Neuronal stem cell (in vitro differentiated cells): ENCODE results near the gene PSMB7.
"Not testable (repeated sequence)": the region's sequence is repeated elsewhere in the genome, so short reads cannot be mapped to it uniquely, and the experiment has no call there.

Experiments
- DNase-seq: peaks from one replicate; pipeline ENCODE4 v3.0.0-alpha.2; 2013; ENCODE audit warnings: low spot score
- H2AFZ ChIP-seq: one replicate; pipeline ENCODE4 v1.6.1; 2013; ENCODE audit warnings: mild to moderate bottlenecking, low read length, inconsistent platforms
- H2AK5ac ChIP-seq: 2 replicates; pipeline ENCODE4 v1.6.1; 2013; ENCODE audit warnings: low read depth, mild to moderate bottlenecking, inconsistent platforms, low read length, moderate library complexity, mixed read lengths
- H2BK120ac ChIP-seq: 2 replicates; pipeline ENCODE4 v1.6.1; 2013; ENCODE audit warnings: low read depth, mild to moderate bottlenecking, inconsistent platforms, low read length, moderate library complexity, mixed read lengths
- H2BK12ac ChIP-seq: one replicate; pipeline ENCODE4 v1.6.1; 2013; ENCODE audit warnings: low read length, inconsistent platforms
- H2BK15ac ChIP-seq: 2 replicates; pipeline ENCODE4 v1.6.1; 2013; ENCODE audit warnings: mild to moderate bottlenecking, low read length, inconsistent platforms, mixed read lengths
- H2BK5ac ChIP-seq: one replicate; pipeline ENCODE4 v1.6.1; 2013; ENCODE audit warnings: inconsistent platforms, mild to moderate bottlenecking, low read length, moderate library complexity
- H3K14ac ChIP-seq: one replicate; pipeline ENCODE4 v1.6.1; 2013; ENCODE audit warnings: low read length, inconsistent platforms
- H3K18ac ChIP-seq: 2 replicates; pipeline ENCODE4 v1.6.1; 2013; ENCODE audit warnings: low read length, inconsistent platforms
- H3K23ac ChIP-seq: 2 replicates; pipeline ENCODE4 v1.6.1; 2013; ENCODE audit warnings: low read depth, mild to moderate bottlenecking, mixed read lengths, low read length, inconsistent platforms; ENCODE audit not compliant: poor library complexity
- H3K27ac ChIP-seq: replicated peaks from 3 replicates; pipeline ENCODE4 v1.5.1; 2013; ENCODE audit warnings: low read length, inconsistent platforms
- H3K27me3 ChIP-seq, 3 experiments: 2 replicates each; pipeline ENCODE4 v1.6.1; 2013; ENCODE audit warnings: low read length in 3 of 3, mild to moderate bottlenecking in 2 of 3, inconsistent platforms in 1 of 3, low read depth in 1 of 3, mixed read lengths in 1 of 3, moderate library complexity in 1 of 3; ENCODE audit not compliant: control insufficient read depth in 3 of 3, insufficient read depth in 3 of 3
- H3K36me3 ChIP-seq, 2 donors: replicated peaks in 1 of 2; 2 replicates each; pipeline ENCODE4 v1.6.1; 2013; ENCODE audit warnings: low read length in 2 of 2; ENCODE audit not compliant: control insufficient read depth in 2 of 2, insufficient read depth in 2 of 2
- H3K4ac ChIP-seq: 2 replicates; pipeline ENCODE4 v1.6.1; 2013; ENCODE audit warnings: inconsistent platforms, mild to moderate bottlenecking, low read length, moderate library complexity
- H3K4me1 ChIP-seq, 2 donors: 1 replicate in 1 of 2; 2 replicates in 1 of 2; pipeline ENCODE4 v1.6.1; 2013; ENCODE audit warnings: low read length in 2 of 2, low read depth in 1 of 2; ENCODE audit not compliant: control insufficient read depth in 2 of 2, insufficient read depth in 1 of 2
- H3K4me2 ChIP-seq: one replicate; pipeline ENCODE4 v1.6.1; 2013; ENCODE audit warnings: mild to moderate bottlenecking, low read length, inconsistent platforms; ENCODE audit not compliant: insufficient read depth, poor library complexity, severe bottlenecking
- H3K4me3 ChIP-seq, 2 donors: 2 replicates each; pipeline ENCODE4 v1.5.1; 2013; ENCODE audit warnings: low read length in 2 of 2, mild to moderate bottlenecking in 2 of 2, inconsistent platforms in 1 of 2, moderate library complexity in 1 of 2
- H3K79me1 ChIP-seq: one replicate; pipeline ENCODE4 v1.6.1; 2013; ENCODE audit warnings: low read depth, mild to moderate bottlenecking, inconsistent platforms, low read length, moderate library complexity
- H3K9ac ChIP-seq: one replicate; pipeline ENCODE4 v1.6.1; 2013; ENCODE audit warnings: mild to moderate bottlenecking, low read depth, low read length, inconsistent platforms; ENCODE audit not compliant: poor library complexity
- H3K9me3 ChIP-seq, 2 donors: replicated peaks in 1 of 2; 2 replicates each; pipeline versions ENCODE3 to v1.6.1; 2013; ENCODE audit warnings: low read length in 2 of 2, mild to moderate bottlenecking in 2 of 2, inconsistent platforms in 1 of 2, low read depth in 1 of 2, mixed read lengths in 1 of 2, moderate library complexity in 1 of 2; ENCODE audit not compliant: control insufficient read depth in 2 of 2, insufficient read depth in 1 of 2
- H4K8ac ChIP-seq: one replicate; pipeline ENCODE4 v1.6.1; 2013; ENCODE audit warnings: low read depth, mild to moderate bottlenecking, inconsistent platforms, low read length, moderate library complexity
- H4K91ac ChIP-seq: one replicate; pipeline ENCODE4 v1.6.1; 2013; ENCODE audit warnings: low read length, low read depth, mild to moderate bottlenecking, inconsistent platforms; ENCODE audit not compliant: poor library complexity
- WGBS, 2 donors: extraction: QIAGEN DNeasy Blood & Tissue Kit; methylation state at CpG; one replicate each; pipeline ENCODE4 v1.1.7; 2013; ENCODE audit warnings: missing lambda C conversion rate in 2 of 2, mixed read lengths in 1 of 2; ENCODE audit not compliant: insufficient read length in 2 of 2, insufficient replicate concordance in 1 of 2; ENCODE audit errors: extremely low coverage in 2 of 2; 5-methylcytosine and 5-hydroxymethylcytosine counted together

PSMB7 gene

GRCh38 chr9:124427281-124427680, 12.0 kb upstream of the PSMB7 start:
- Histone ChIP-seq H4K8ac (no peak overlapping the region), H3K4ac (no peak overlapping the region), H3K36me3 (no peaks in the 10 kb centered on the region), H3K27me3 (peaks cover 0 to 26% (median 0%) of the 10 kb centered on the region in 3 experiments), H3K4me3 (no peak overlapping the region), H2AK5ac (no peak overlapping the region), H3K4me2 (no peak overlapping the region), H2BK15ac (no peak overlapping the region), H3K23ac (no peak overlapping the region), H3K4me1 (peaks cover 0 to 3% of the 10 kb centered on the region in 2 donors), H3K79me1 (no peaks in the 10 kb centered on the region), H2BK120ac (no peak overlapping the region), H3K9me3 (peaks cover 2% of the 10 kb centered on the region in 2 donors), H3K18ac (no peak overlapping the region), H3K14ac (no peak overlapping the region), H3K27ac (no peak overlapping the region), H4K91ac (no peak overlapping the region), H2BK12ac (no peak overlapping the region), H2BK5ac (no peak overlapping the region), H2AFZ (no peak overlapping the region), H3K9ac (no peak overlapping the region)
- WGBS, 2 donors, result no CpG with 5 or more reads among the region's 4 CpGs
- DNase-seq, result no peak

GRCh38 chr9:124426361-124426760, 11.1 kb upstream of the PSMB7 start:
- no peak overlapping the region for H2AFZ ChIP-seq

GRCh38 chr9:124425733-124426132, 10.5 kb upstream of the PSMB7 start:
- not testable (repeated sequence) for H2BK15ac ChIP-seq, H3K4me3 ChIP-seq, DNase-seq, H4K8ac ChIP-seq, H3K9me3 ChIP-seq, H3K9ac ChIP-seq, H2BK12ac ChIP-seq, H3K4ac ChIP-seq, H3K18ac ChIP-seq, H2BK120ac ChIP-seq, H4K91ac ChIP-seq, H3K14ac ChIP-seq, H3K23ac ChIP-seq, H2AFZ ChIP-seq, H3K36me3 ChIP-seq, H3K4me1 ChIP-seq, H2AK5ac ChIP-seq, H3K27ac ChIP-seq, H3K79me1 ChIP-seq, H3K4me2 ChIP-seq, H2BK5ac ChIP-seq
- peaks cover 0 to 31% (median 0%) of the 10 kb centered on the region in 3 experiments for H3K27me3 ChIP-seq
- 100% methylated on average over 4 of the region's 12 CpGs; no CpG with 5 or more reads in 1 of the 2 donors for WGBS, 2 donors

More at GRCh38 chr9:124426361-124426760, 11.1 kb upstream of the PSMB7 start:
- H3K18ac ChIP-seq, result no peak overlapping the region
- H2BK15ac ChIP-seq, result no peak overlapping the region
- H3K27ac ChIP-seq, result no peak overlapping the region
- H2AK5ac ChIP-seq, result no peak overlapping the region
- no peak overlapping the region for H3K4ac ChIP-seq
- no peaks in the 10 kb centered on the region for H3K79me1 ChIP-seq
- no peak overlapping the region for H3K4me2 ChIP-seq
- no peak overlapping the region for H4K91ac ChIP-seq
- no peak for DNase-seq
- H3K4me3 ChIP-seq, result no peak overlapping the region
- no peak overlapping the region for H4K8ac ChIP-seq
- no peak overlapping the region for H2BK5ac ChIP-seq
- WGBS, 2 donors, result no CpG with 5 or more reads among the region's 7 CpGs
- no peak overlapping the region for H2BK120ac ChIP-seq
- no peak overlapping the region for H2BK12ac ChIP-seq
- H3K9me3 ChIP-seq, result peaks cover 2% of the 10 kb centered on the region in 2 donors
- H3K4me1 ChIP-seq, result no peaks in the 10 kb centered on the region
- H3K23ac ChIP-seq, result no peak overlapping the region
- no peak overlapping the region for H3K14ac ChIP-seq
- H3K36me3 ChIP-seq, result no peaks in the 10 kb centered on the region
- H3K27me3 ChIP-seq, result peaks cover 0 to 31% (median 0%) of the 10 kb centered on the region in 3 experiments
- no peak overlapping the region for H3K9ac ChIP-seq

- no peaks in the 10 kb centered on the region for H3K79me1 ChIP-seq
- no CpG with 5 or more reads among the region's 11 CpGs for WGBS, 2 donors
Observed at GRCh38 chr9:124423591-124423990, 8.3 kb upstream of the PSMB7 start.

More at GRCh38 chr9:124423591-124423990, 8.3 kb upstream of the PSMB7 start:
- Histone ChIP-seq H3K9ac (no peak overlapping the region), H2AFZ (peak overlapping the region; percentile 75), H3K23ac (no peak overlapping the region), H3K4me1 (peaks cover 0 to 3% of the 10 kb centered on the region in 2 donors), H3K4ac (no peak overlapping the region), H3K27me3 (peaks cover 0 to 29% (median 0%) of the 10 kb centered on the region in 3 experiments), H3K4me3 (no peak overlapping the region), H3K18ac (no peak overlapping the region), H3K27ac (no peak overlapping the region), H2AK5ac (no peak overlapping the region), H3K36me3 (no peaks in the 10 kb centered on the region), H2BK12ac (no peak overlapping the region), H4K91ac (no peak overlapping the region), H2BK15ac (no peak overlapping the region), H4K8ac (no peak overlapping the region), H2BK5ac (no peak overlapping the region), H2BK120ac (no peak overlapping the region), H3K4me2 (no peak overlapping the region), H3K9me3 (peaks cover 2% of the 10 kb centered on the region in 2 donors), H3K14ac (no peak overlapping the region)
- no peak for DNase-seq
